ENCODE data around the gene SCNN1A. TPM values are rescaled to one million over a fixed set of nuclear protein-coding genes. Genes with fewer than 3 reads are reported as not detected.

SCNN1A gene
- total RNA-seq, 4 donors from 2014 or later, result 0.83 to 3.3 (median 1.8) TPM

- TF ChIP-seq CTCF (IDR thresholded peaks at IDR 0.05) (peak; percentile 56 to 74 (median 70)), EP300 (IDR thresholded peaks at IDR 0.05) (no peak), POLR2AphosphoS5 (IDR thresholded peaks at IDR 0.05) (peak; percentile 51 to 64)
- Histone ChIP-seq H3K27ac (replicated peaks in 1 of 4) (peak overlapping the region; percentile 63 to 99 (median 86)), H3K4me1 (peaks cover 73 to 98% (median 95%) of the 10 kb centered on the region in 4 donors), H3K4me3 (peak overlapping the region in 2 of 4 donors; percentile 22 to 40), H3K27me3 (no peaks in the 10 kb centered on the region), H3K9me3 (no peaks in the 10 kb centered on the region), H3K36me3 (peaks cover 34 to 48% (median 42%) of the 10 kb centered on the region in 4 donors)
- 33% methylated on average over 21 of the region's 21 CpGs for WGBS
- no peak for DNase-seq (ENCODE audit: extremely low spot score)
- intact Hi-C loops (cut with DNase I), result loop anchor here (2.0 to 5.0 kb wide), 3 partner anchors 41 to 136 kb away; no protein-coding TSS in a partner anchor
Observed at GRCh38 chr12:6326316-6327228, 48.8 kb downstream of the SCNN1A start.

GRCh38 chr12:6324936-6325750, 50.2 kb downstream of the SCNN1A start:
- DNase-seq (ENCODE audit: extremely low spot score), result no peak
- Histone ChIP-seq H3K9me3 (no peaks in the 10 kb centered on the region), H3K27me3 (no peaks in the 10 kb centered on the region), H3K36me3 (peaks cover 22 to 34% (median 28%) of the 10 kb centered on the region in 4 donors), H3K4me1 (peaks cover 66 to 84% (median 81%) of the 10 kb centered on the region in 4 donors), H3K4me3 (no peak overlapping the region), H3K27ac (replicated peaks in 1 of 4) (peak overlapping the region; percentile 74 to 99 (median 86))
- 72% methylated on average over 6 of the region's 6 CpGs for WGBS
- TF ChIP-seq POLR2A (IDR thresholded peaks at IDR 0.05; ENCODE audit: low read depth), result no peak
- TF ChIP-seq POLR2AphosphoS5 (IDR thresholded peaks at IDR 0.05), result peak in 1 of 2 donors; percentile 3
- intact Hi-C loops (cut with DNase I), result loop anchor here (5.0 kb wide), 2 partner anchors 42 to 137 kb away; no protein-coding TSS in a partner anchor

- WGBS, result 46% methylated on average over 19 of the region's 19 CpGs
- peaks cover 66 to 74% (median 72%) of the 10 kb centered on the region in 4 donors for H3K4me1 ChIP-seq
- H3K36me3 ChIP-seq, result peaks cover 13 to 24% (median 18%) of the 10 kb centered on the region in 4 donors
- intact Hi-C loops (cut with DNase I), result no loop called here
- TF ChIP-seq EP300 (IDR thresholded peaks at IDR 0.05) (no peak), POLR2A (IDR thresholded peaks at IDR 0.05; ENCODE audit: low read depth) (no peak), POLR2AphosphoS5 (IDR thresholded peaks at IDR 0.05) (no peak), CTCF (IDR thresholded peaks at IDR 0.05) (no peak)
- H3K27me3 ChIP-seq, result no peaks in the 10 kb centered on the region
- H3K4me3 ChIP-seq, result peak overlapping the region in 3 of 4 donors; percentile 4 to 19 (median 14)
- peak overlapping the region; percentile 74 to 93 (median 78) for H3K27ac ChIP-seq (replicated peaks in 1 of 4)
- DNase-seq (ENCODE audit: extremely low spot score), result no peak
- no peaks in the 10 kb centered on the region for H3K9me3 ChIP-seq
Observed at GRCh38 chr12:6323995-6324711, 51.2 kb downstream of the SCNN1A start.

- peaks cover 64 to 67% (median 66%) of the 10 kb centered on the region in 4 donors for H3K4me1 ChIP-seq
- intact Hi-C loops (cut with DNase I), result no loop called here
- no peak for DNase-seq (ENCODE audit: extremely low spot score)
- TF ChIP-seq EP300 (IDR thresholded peaks at IDR 0.05) (no peak), CTCF (IDR thresholded peaks at IDR 0.05) (peak; percentile 50 to 68 (median 65)), POLR2AphosphoS5 (IDR thresholded peaks at IDR 0.05) (peak; percentile 42 to 69)
- peak overlapping the region; percentile 74 to 93 (median 78) for H3K27ac ChIP-seq (replicated peaks in 1 of 4)
- H3K27me3 ChIP-seq, result no peaks in the 10 kb centered on the region
- WGBS, result 21% methylated on average over 14 of the region's 14 CpGs
- H3K36me3 ChIP-seq, result peaks cover 6 to 17% (median 11%) of the 10 kb centered on the region in 4 donors
- H3K4me3 ChIP-seq, result peak overlapping the region; percentile 4 to 19 (median 10)
- H3K9me3 ChIP-seq, result no peaks in the 10 kb centered on the region
Observed at GRCh38 chr12:6323340-6323994, 51.9 kb downstream of the SCNN1A start.

Data from esophagus muscularis mucosa (tissue), 4 donors.